HUES48 (cell line): ENCODE measurements around the gene AMOTL2.

Experiments
- H3K27ac ChIP-seq: one replicate; pipeline ENCODE4 v1.7.0; 2013; ENCODE audit warnings: low read depth, low read length, inconsistent platforms
- H3K27me3 ChIP-seq: 2 replicates; pipeline ENCODE4 v1.6.1; 2013; ENCODE audit warnings: mild to moderate bottlenecking, low read length; ENCODE audit not compliant: control insufficient read depth, insufficient read depth
- H3K36me3 ChIP-seq: 2 replicates; pipeline ENCODE4 v1.6.1; 2013; ENCODE audit warnings: low read length; ENCODE audit not compliant: control insufficient read depth, insufficient read depth
- H3K4me1 ChIP-seq: 2 replicates; pipeline ENCODE4 v1.6.1; 2013; ENCODE audit warnings: mild to moderate bottlenecking, low read length; ENCODE audit not compliant: control insufficient read depth, insufficient read depth
- H3K4me3 ChIP-seq: 2 replicates; pipeline ENCODE4 v1.5.1; 2013; ENCODE audit warnings: mild to moderate bottlenecking, low read depth, low read length
- H3K9ac ChIP-seq: 2 replicates; pipeline ENCODE4 v1.6.1; 2013; ENCODE audit warnings: mild to moderate bottlenecking, low read depth, low read length, moderate library complexity
- H3K9me3 ChIP-seq: 2 replicates; pipeline ENCODE4 v1.6.1; 2013; ENCODE audit warnings: low read length; ENCODE audit not compliant: control insufficient read depth, insufficient read depth

Gene AMOTL2

GRCh38 chr3:134374105-134374790 lies at the start of gene AMOTL2:
Gene AMOTL2, minus strand, starts transcription at chr3:134374447. Its CDS starts 3,014 bp downstream, at chr3:134371433.
- H3K9ac ChIP-seq, result peak within 1 kb of the TSS; percentile 99
- peaks cover 36% of the 10 kb centered on the region for H3K27me3 ChIP-seq
- H3K27ac ChIP-seq, result peak within 1 kb of the TSS; percentile 100
- peaks cover 26% of the 10 kb centered on the region for H3K36me3 ChIP-seq
- peaks cover 31% of the 10 kb centered on the region for H3K4me1 ChIP-seq
- H3K9me3 ChIP-seq, result no peaks in the 10 kb centered on the region
- peak within 1 kb of the TSS; percentile 74 for H3K4me3 ChIP-seq

GRCh38 chr3:134423153-134423552 lies 48.9 kb upstream of the AMOTL2 start:
- no peaks in the 10 kb centered on the region; the same call in 1 of the 2 replicates for H3K4me1 ChIP-seq
- H3K36me3 ChIP-seq, result no peaks in the 10 kb centered on the region
- H3K27me3 ChIP-seq, result no peaks in the 10 kb centered on the region
- H3K9me3 ChIP-seq, result no peaks in the 10 kb centered on the region
- no peak overlapping the region for H3K4me3 ChIP-seq
- H3K9ac ChIP-seq, result no peak overlapping the region
- H3K27ac ChIP-seq, result no peak overlapping the region

GRCh38 chr3:134419960-134420321 lies 45.7 kb upstream of the AMOTL2 start:
- no peaks in the 10 kb centered on the region for H3K27me3 ChIP-seq
- H3K4me3 ChIP-seq, result no peak overlapping the region
- H3K9me3 ChIP-seq, result no peaks in the 10 kb centered on the region
- no peaks in the 10 kb centered on the region; the same call in 1 of the 2 replicates for H3K4me1 ChIP-seq
- no peak overlapping the region for H3K9ac ChIP-seq
- no peak overlapping the region for H3K27ac ChIP-seq
- no peaks in the 10 kb centered on the region for H3K36me3 ChIP-seq

GRCh38 chr3:134419214-134419959 lies 45.1 kb upstream of the AMOTL2 start:
- no peaks in the 10 kb centered on the region for H3K9me3 ChIP-seq
- no peaks in the 10 kb centered on the region for H3K27me3 ChIP-seq
- no peaks in the 10 kb centered on the region; the same call in 1 of the 2 replicates for H3K4me1 ChIP-seq
- H3K9ac ChIP-seq, result no peak overlapping the region
- H3K27ac ChIP-seq, result no peak overlapping the region
- H3K36me3 ChIP-seq, result no peaks in the 10 kb centered on the region
- H3K4me3 ChIP-seq, result no peak overlapping the region

- peaks cover 31% of the 10 kb centered on the region for H3K4me1 ChIP-seq
- H3K36me3 ChIP-seq, result no peaks in the 10 kb centered on the region
- H3K4me3 ChIP-seq, result no peak overlapping the region
These were observed 34.8 kb upstream of the AMOTL2 start for GRCh38 chr3:134409041-134409440.

GRCh38 chr3:134407239-134407625 lies 33.0 kb upstream of the AMOTL2 start:
- Histone ChIP-seq H3K36me3 (no peaks in the 10 kb centered on the region), H3K9me3 (peaks cover 8% of the 10 kb centered on the region), H3K27me3 (peaks cover 55% of the 10 kb centered on the region), H3K4me1 (peaks cover 31% of the 10 kb centered on the region), H3K4me3 (peak overlapping the region; percentile 52), H3K9ac (no peak overlapping the region), H3K27ac (no peak overlapping the region)

More at GRCh38 chr3:134409041-134409440, 34.8 kb upstream of the AMOTL2 start:
- Histone ChIP-seq H3K9me3 (no peaks in the 10 kb centered on the region), H3K27me3 (peaks cover 47% of the 10 kb centered on the region), H3K9ac (no peak overlapping the region), H3K27ac (no peak overlapping the region)

- peaks cover 31% of the 10 kb centered on the region for H3K4me1 ChIP-seq
- H3K4me3 ChIP-seq, result peak overlapping the region; percentile 52
- peak overlapping the region; percentile 12 for H3K9ac ChIP-seq
- no peaks in the 10 kb centered on the region for H3K36me3 ChIP-seq
- H3K27ac ChIP-seq, result peak overlapping the region; percentile 39
- peaks cover 55% of the 10 kb centered on the region for H3K27me3 ChIP-seq
- H3K9me3 ChIP-seq, result peaks cover 15% of the 10 kb centered on the region
These were observed 32.3 kb upstream of the AMOTL2 start for GRCh38 chr3:134406331-134407238.

- no peak overlapping the region for H3K4me3 ChIP-seq
- H3K27ac ChIP-seq, result no peak overlapping the region
- H3K4me1 ChIP-seq, result peaks cover 31% of the 10 kb centered on the region
- H3K36me3 ChIP-seq, result no peaks in the 10 kb centered on the region
- H3K27me3 ChIP-seq, result peaks cover 55% of the 10 kb centered on the region
- no peak overlapping the region for H3K9ac ChIP-seq
- H3K9me3 ChIP-seq, result peaks cover 16% of the 10 kb centered on the region
These were observed 30.2 kb upstream of the AMOTL2 start for GRCh38 chr3:134404366-134404885.

- Histone ChIP-seq H3K4me3 (no peak overlapping the region), H3K4me1 (no peaks in the 10 kb centered on the region), H3K9me3 (peaks cover 13% of the 10 kb centered on the region)
These were observed 23.5 kb upstream of the AMOTL2 start for GRCh38 chr3:134397755-134398154.

GRCh38 chr3:134395103-134395502 lies 20.9 kb upstream of the AMOTL2 start:
- H3K36me3 ChIP-seq, result no peaks in the 10 kb centered on the region

More at GRCh38 chr3:134397755-134398154, 23.5 kb upstream of the AMOTL2 start:
- no peak overlapping the region for H3K27ac ChIP-seq
- no peaks in the 10 kb centered on the region for H3K36me3 ChIP-seq
- H3K9ac ChIP-seq, result no peak overlapping the region
- no peaks in the 10 kb centered on the region for H3K27me3 ChIP-seq

More at GRCh38 chr3:134395103-134395502, 20.9 kb upstream of the AMOTL2 start:
- no peak overlapping the region for H3K9ac ChIP-seq
- no peaks in the 10 kb centered on the region for H3K27me3 ChIP-seq
- no peaks in the 10 kb centered on the region for H3K4me1 ChIP-seq
- no peak overlapping the region for H3K27ac ChIP-seq
- no peak overlapping the region for H3K4me3 ChIP-seq
- H3K9me3 ChIP-seq, result no peaks in the 10 kb centered on the region
